Muscle of back (tissue), 11 donors: ENCODE data around the gene LRBA. TPM values are rescaled to one million over a fixed set of nuclear protein-coding genes. Genes with fewer than 3 reads are reported as not detected.
"Not testable (repeated sequence)": the region's sequence is repeated elsewhere in the genome, so short reads cannot be mapped to it uniquely, and the experiment has no call there.

ENCODE experiments used
- DNase-seq, 3 donors: peaks; one replicate each; pipeline versions ENCODE4 v3.0.0 to v3.0.0-alpha.2; 2013
- polyA plus RNA-seq, 10 donors: library from polyadenylated mRNA; unstranded; fragments of 120-200 nt; gene quantifications; one replicate each; pipeline ENCODE4 v1.2.1, GENCODE V29; 2013; ENCODE audit not compliant: insufficient read length in 10 of 10

The LRBA gene
- polyA plus RNA-seq, 10 donors, result 20.1 to 31.2 (median 24.3) TPM

GRCh38 chr4:150425161-150425560 lies 589.9 kb downstream of the LRBA start:
- no peak for DNase-seq

- DNase-seq, result no peak
Observed at GRCh38 chr4:150423503-150423902, 591.6 kb downstream of the LRBA start.

GRCh38 chr4:150423074-150423473 lies 592.0 kb downstream of the LRBA start:
- no peak for DNase-seq

- no peak for DNase-seq
Observed at GRCh38 chr4:150421612-150422011, 593.5 kb downstream of the LRBA start.

GRCh38 chr4:150419939-150420338 lies 595.1 kb downstream of the LRBA start:
- DNase-seq, result no peak

GRCh38 chr4:150418757-150419410 lies 596.2 kb downstream of the LRBA start:
- no peak for DNase-seq

GRCh38 chr4:150415213-150415612 lies 599.9 kb downstream of the LRBA start:
- DNase-seq, result no peak

- DNase-seq, result no peak
Observed at GRCh38 chr4:150411520-150411919, 603.6 kb downstream of the LRBA start.

- peak; percentile 38 to 40 (median 38) for DNase-seq
Observed at GRCh38 chr4:150402871-150403272, 612.2 kb downstream of the LRBA start.

GRCh38 chr4:150401083-150401687 lies 613.9 kb downstream of the LRBA start:
- DNase-seq, result no peak

- no peak for DNase-seq
Observed at GRCh38 chr4:150395872-150396271, 619.2 kb downstream of the LRBA start.

- DNase-seq, result no peak
Observed at GRCh38 chr4:150394046-150394445, 621.0 kb downstream of the LRBA start.

- no peak for DNase-seq
Observed at GRCh38 chr4:150391052-150391451, 624.0 kb downstream of the LRBA start.

- no peak for DNase-seq
Observed at GRCh38 chr4:150390531-150390910, 624.6 kb downstream of the LRBA start.

- DNase-seq, result no peak
Observed at GRCh38 chr4:150389896-150390530, 625.1 kb downstream of the LRBA start.

GRCh38 chr4:150387981-150388380 lies 627.1 kb downstream of the LRBA start:
- DNase-seq, result no peak

GRCh38 chr4:150386415-150386814 lies 628.7 kb downstream of the LRBA start:
- not testable (repeated sequence) for DNase-seq

GRCh38 chr4:150385606-150386005 lies 629.5 kb downstream of the LRBA start:
- peak; percentile 10 to 45 (median 14) for DNase-seq

- no peak for DNase-seq
Observed at GRCh38 chr4:150384249-150384648, 630.8 kb downstream of the LRBA start.

GRCh38 chr4:150382028-150382427 lies 633.1 kb downstream of the LRBA start:
- DNase-seq, result no peak

GRCh38 chr4:150381609-150382008 lies 633.5 kb downstream of the LRBA start:
- peak in 1 of 3 donors; percentile 12 for DNase-seq

GRCh38 chr4:150381036-150381435 lies 634.0 kb downstream of the LRBA start:
- peak in 1 of 3 donors; percentile 12 for DNase-seq

GRCh38 chr4:150379454-150379853 lies 635.6 kb downstream of the LRBA start:
- no peak for DNase-seq
